ENCODE measurements around the gene SEPTIN12.
"Not testable (repeated sequence)": the region's sequence is repeated elsewhere in the genome, so short reads cannot be mapped to it uniquely, and the experiment has no call there.

DNA sequence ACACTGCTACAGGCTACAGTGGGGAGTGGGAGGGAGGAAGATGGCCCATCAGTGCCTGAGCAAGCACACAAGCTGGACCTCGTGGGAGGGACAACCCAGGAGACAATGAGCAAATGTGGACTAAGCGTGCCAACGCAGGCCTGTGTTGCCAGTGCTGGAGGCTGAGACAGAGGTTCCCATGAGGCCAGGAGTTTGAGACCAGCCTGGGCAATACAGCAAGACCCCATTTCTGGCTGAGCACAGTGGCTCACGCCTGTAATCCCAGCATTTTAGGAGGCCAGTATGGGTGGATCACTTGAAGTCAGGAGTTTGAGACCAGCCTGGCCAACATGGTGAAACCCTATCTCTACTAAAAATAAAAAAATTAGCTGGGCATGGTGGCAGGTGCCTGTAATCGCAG lies 49.8 kb downstream of the SEPTIN12 start:
- TF ChIP-seq, protein P1, sequence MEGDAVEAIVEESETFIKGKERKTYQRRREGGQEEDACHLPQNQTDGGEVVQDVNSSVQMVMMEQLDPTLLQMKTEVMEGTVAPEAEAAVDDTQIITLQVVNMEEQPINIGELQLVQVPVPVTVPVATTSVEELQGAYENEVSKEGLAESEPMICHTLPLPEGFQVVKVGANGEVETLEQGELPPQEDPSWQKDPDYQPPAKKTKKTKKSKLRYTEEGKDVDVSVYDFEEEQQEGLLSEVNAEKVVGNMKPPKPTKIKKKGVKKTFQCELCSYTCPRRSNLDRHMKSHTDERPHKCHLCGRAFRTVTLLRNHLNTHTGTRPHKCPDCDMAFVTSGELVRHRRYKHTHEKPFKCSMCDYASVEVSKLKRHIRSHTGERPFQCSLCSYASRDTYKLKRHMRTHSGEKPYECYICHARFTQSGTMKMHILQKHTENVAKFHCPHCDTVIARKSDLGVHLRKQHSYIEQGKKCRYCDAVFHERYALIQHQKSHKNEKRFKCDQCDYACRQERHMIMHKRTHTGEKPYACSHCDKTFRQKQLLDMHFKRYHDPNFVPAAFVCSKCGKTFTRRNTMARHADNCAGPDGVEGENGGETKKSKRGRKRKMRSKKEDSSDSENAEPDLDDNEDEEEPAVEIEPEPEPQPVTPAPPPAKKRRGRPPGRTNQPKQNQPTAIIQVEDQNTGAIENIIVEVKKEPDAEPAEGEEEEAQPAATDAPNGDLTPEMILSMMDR (IDR thresholded peaks at IDR 0.05) = not testable (repeated sequence)
- TF ChIP-seq POLR2A (IDR thresholded peaks at IDR 0.05) = not testable (repeated sequence)

All from testis (tissue), 2 donors.